HG02943 (cell line): ENCODE results near the gene ZCCHC10.
A peak's percentile ranks its signal among the peaks of the same experiment; 100 is the strongest.

Source experiments
- ATAC-seq: cut with Tn5 transposase; IDR thresholded peaks from one replicate; pipeline ENCODE4 v1.9.1; 2021; ENCODE audit warnings: mild to moderate bottlenecking, low read depth, moderate library complexity; ENCODE audit not compliant: unreplicated experiment

ZCCHC10 gene

GRCh38 chr5:133025804-133026663 lies at the start of gene ZCCHC10:
Gene ZCCHC10 (minus strand): TSS chr5:133026549. CDS start chr5:133026537, 12 bp downstream.
- peak; percentile 93 for ATAC-seq

GRCh38 chr5:133075572-133076536 lies 49.5 kb upstream of the ZCCHC10 start:
- no peak for ATAC-seq

- no peak for ATAC-seq
Observed at GRCh38 chr5:133072021-133072420, 45.7 kb upstream of the ZCCHC10 start.

- no peak for ATAC-seq
Observed at GRCh38 chr5:133066045-133066444, 39.7 kb upstream of the ZCCHC10 start.

- no peak for ATAC-seq
Observed at GRCh38 chr5:133065471-133065870, 39.1 kb upstream of the ZCCHC10 start.

- ATAC-seq, result no peak
Observed at GRCh38 chr5:133063965-133064364, 37.6 kb upstream of the ZCCHC10 start.

- no peak for ATAC-seq
Observed at GRCh38 chr5:133062276-133062675, 35.9 kb upstream of the ZCCHC10 start.

- no peak for ATAC-seq
Observed at GRCh38 chr5:133059621-133060020, 33.3 kb upstream of the ZCCHC10 start.

GRCh38 chr5:133056891-133057290 lies 30.5 kb upstream of the ZCCHC10 start:
- ATAC-seq, result no peak

- ATAC-seq, result no peak
Observed at GRCh38 chr5:133054697-133055471, 28.5 kb upstream of the ZCCHC10 start.

GRCh38 chr5:133053448-133053847 lies 27.1 kb upstream of the ZCCHC10 start:
- ATAC-seq, result no peak

GRCh38 chr5:133052317-133053175 lies 26.2 kb upstream of the ZCCHC10 start:
- ATAC-seq, result peak; percentile 40

- peak; percentile 81 for ATAC-seq
Observed at GRCh38 chr5:133051542-133052316, 25.4 kb upstream of the ZCCHC10 start, which contains the start of gene HSPA4. Gene HSPA4 (plus strand): TSS chr5:133052013. CDS start chr5:133052251, 238 bp downstream.

- no peak for ATAC-seq
Observed at GRCh38 chr5:133051061-133051541, 24.8 kb upstream of the ZCCHC10 start.

- ATAC-seq, result no peak
Observed at GRCh38 chr5:133050521-133050920, 24.2 kb upstream of the ZCCHC10 start.

GRCh38 chr5:133049726-133050048 lies 23.3 kb upstream of the ZCCHC10 start:
- no peak for ATAC-seq

- no peak for ATAC-seq
Observed at GRCh38 chr5:133048993-133049725, 22.8 kb upstream of the ZCCHC10 start.

GRCh38 chr5:133047404-133047803 lies 21.1 kb upstream of the ZCCHC10 start:
- no peak for ATAC-seq
